GM21515 (cell line): Measurements from ENCODE around the gene TTLL8.

Experiments used
- ATAC-seq: cut with Tn5 transposase; IDR thresholded peaks from one replicate; pipeline ENCODE4 v1.9.1; 2021; ENCODE audit not compliant: unreplicated experiment

Gene TTLL8

DNA sequence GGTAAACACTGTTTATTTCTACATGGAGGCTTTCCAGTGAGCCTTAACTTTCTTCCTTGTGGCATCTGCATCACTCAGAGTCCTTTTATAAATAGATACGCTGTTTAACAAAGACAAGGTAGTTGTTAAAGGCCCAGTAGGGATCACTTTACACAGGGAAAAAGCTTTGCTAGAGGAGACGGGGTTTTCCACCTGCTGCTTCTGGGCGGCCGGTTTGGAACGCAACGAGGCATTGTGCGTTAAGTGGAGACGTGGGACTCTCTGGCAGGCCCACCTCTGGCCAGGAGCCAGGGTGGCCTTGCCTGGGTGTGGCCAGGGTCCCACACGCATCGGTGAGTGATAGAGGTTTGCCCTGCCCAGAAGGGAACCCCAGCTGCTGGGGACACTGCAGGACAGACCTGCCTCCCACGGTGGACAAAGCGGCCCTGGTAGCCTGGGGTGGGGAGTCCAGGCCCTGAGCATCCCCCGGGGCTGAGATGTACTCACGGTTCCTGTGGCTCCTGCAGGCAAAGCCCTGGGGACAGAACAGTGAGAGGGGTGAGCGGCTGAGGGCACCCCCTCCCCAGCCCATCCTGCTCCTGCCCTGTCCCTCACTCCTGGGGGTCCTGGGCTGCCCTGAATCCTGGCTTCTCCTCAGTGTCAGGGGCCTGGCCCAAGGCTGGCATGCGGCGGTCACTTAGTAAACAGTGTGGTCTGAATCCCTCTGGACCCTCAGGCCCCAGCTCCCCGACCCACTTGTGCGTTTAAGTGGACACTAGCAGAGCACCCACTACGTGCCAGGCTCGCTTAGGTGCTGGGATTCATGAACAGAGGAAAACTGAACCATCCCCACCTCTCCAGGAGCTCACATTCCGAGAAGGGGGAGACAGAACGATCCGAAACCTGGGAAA, 49.7 kb downstream of the TTLL8 start:
- ATAC-seq = no peak

GRCh38 chr22:50007057-50007511, 51.0 kb downstream of the TTLL8 start:
- no peak for ATAC-seq

GRCh38 chr22:50004918-50005317, 53.2 kb downstream of the TTLL8 start:
- ATAC-seq = no peak

GRCh38 chr22:50002791-50003190, 55.3 kb downstream of the TTLL8 start:
- ATAC-seq = no peak

GRCh38 chr22:50001388-50002231, 56.5 kb downstream of the TTLL8 start:
- ATAC-seq = no peak

GRCh38 chr22:50000587-50001387, 57.3 kb downstream of the TTLL8 start:
- ATAC-seq = no peak

DNA sequence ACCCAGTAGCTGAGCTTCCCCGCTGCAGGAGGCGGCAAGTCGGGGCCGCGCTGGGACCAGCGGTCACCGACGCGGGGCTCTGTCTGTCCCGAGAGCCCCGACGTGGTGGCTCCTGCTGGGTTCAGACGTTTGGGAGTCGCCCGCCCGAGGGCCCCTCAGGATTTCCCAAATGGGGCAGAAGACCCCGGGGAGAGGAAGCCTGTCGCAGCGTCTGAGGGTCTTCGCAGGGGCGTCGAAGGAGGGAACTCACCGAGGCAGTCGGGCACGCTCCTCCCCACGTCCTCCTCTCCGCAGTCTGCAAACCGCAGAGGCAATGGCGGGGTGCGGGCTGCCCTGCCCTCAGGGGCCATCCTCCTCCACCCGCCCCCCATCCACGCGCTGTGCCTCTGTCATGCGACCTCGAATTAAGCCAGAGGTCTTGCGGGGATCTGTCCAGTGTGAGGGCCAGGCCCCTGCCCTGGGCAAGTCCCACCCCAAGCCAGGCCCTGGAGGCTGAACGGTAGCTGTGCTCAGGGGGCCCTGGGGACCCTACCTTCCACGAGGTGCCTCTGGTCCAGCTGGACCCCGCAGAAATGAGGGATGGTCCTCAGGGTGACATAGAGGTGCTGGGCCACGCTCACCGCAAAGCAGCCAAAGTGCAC, 58.0 kb downstream of the TTLL8 start:
- ATAC-seq = no peak

- no peak for ATAC-seq
These were observed 58.8 kb downstream of the TTLL8 start for GRCh38 chr22:49999063-49999945.

DNA sequence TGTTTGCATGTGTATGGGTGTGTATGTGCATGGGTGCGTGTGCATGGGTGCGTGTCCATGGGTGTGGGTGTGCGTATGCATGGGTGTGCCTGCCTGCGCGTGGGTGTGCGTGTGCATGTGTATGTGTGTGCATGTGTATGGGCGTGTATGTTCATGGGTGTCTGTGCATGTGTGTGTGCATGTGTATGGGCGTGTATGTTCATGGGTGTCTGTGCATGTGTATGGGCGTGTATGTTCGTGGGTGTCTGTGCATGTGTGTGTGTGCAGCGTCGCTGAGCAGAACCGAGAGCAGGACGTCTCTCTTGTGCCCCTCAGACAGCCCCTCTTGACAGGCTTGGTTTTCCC, 59.4 kb downstream of the TTLL8 start:
- ATAC-seq = no peak

- no peak for ATAC-seq
These were observed 60.0 kb downstream of the TTLL8 start for GRCh38 chr22:49997932-49998717.

GRCh38 chr22:49997251-49997599, 60.9 kb downstream of the TTLL8 start:
- no peak for ATAC-seq

DNA sequence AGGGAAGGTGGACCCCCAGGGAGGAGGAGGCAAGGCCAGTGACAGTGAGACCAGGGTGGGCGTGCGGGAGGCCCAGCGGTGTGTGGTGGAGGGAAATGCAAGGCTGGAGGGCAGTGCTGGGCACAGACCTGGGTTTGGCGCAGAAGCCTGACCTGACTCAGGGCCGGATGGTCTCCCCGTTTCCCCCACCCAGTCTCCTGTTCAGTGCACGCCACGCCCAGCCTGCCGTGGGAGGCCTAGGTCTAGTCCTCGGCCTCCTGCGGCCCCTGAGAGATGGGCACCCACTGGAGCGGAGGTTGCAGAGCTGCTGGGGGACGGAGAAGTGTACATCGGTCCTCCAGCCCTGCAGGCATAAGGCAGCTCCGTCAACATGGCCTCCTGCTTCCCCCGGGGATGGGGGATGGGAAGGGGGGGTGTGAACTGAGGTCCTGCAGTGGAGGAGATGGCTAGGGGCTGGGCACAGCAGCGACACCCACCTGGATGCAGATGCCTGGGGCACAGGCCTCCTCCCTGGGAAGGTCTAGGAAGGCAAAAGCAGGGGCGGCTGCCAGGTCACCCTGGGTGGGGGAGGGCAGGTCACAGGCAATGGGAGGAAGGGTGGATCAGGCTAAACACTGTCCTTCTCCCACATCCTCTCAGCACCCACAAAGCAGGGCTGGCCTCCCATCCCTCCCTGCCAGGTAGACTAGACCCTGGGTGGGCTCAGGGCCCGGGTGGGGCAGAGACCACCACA, 61.4 kb downstream of the TTLL8 start:
- no peak for ATAC-seq

GRCh38 chr22:49996119-49996517, 62.0 kb downstream of the TTLL8 start:
- no peak for ATAC-seq

DNA sequence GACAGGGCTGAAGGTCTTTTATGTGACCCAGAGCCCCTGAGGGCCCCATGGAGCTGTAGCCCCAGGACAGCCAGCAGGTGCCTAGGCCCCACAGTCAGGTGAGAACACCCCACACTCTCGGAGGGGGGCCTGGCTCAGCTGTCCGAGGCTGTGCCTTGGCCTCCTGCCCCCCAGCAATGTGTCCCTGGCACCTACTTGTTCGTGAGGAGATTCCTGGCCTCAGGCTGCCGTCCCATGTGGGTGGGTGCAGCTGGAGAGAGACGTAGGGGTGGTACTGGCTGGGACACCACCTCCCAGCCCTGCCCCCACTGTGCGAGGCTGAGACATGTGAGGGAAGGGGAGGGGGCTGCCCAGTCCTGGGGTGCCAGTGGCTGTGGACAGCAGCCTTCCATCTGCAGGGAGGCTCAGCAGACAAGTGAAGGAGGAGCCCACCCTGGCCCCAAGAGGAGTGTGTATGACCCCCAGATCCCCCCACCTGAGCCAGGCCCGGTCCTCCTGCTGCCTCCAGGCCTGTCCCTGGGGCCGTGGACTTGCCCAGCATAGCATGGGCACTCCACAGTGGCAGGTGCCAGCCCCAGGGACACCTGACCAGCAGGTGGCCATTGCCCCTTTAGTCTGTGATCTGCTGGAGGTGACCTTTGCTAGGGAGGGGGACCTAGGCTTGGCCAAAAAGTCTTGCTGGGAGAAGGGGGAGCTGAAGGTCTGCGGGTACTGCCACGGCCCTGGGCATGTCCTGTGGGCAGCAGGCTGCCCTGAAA, 62.6 kb downstream of the TTLL8 start:
- no peak for ATAC-seq

- ATAC-seq = no peak
These were observed 63.1 kb downstream of the TTLL8 start for GRCh38 chr22:49995041-49995360.

- no peak for ATAC-seq
These were observed 63.6 kb downstream of the TTLL8 start for GRCh38 chr22:49994361-49995040.

DNA sequence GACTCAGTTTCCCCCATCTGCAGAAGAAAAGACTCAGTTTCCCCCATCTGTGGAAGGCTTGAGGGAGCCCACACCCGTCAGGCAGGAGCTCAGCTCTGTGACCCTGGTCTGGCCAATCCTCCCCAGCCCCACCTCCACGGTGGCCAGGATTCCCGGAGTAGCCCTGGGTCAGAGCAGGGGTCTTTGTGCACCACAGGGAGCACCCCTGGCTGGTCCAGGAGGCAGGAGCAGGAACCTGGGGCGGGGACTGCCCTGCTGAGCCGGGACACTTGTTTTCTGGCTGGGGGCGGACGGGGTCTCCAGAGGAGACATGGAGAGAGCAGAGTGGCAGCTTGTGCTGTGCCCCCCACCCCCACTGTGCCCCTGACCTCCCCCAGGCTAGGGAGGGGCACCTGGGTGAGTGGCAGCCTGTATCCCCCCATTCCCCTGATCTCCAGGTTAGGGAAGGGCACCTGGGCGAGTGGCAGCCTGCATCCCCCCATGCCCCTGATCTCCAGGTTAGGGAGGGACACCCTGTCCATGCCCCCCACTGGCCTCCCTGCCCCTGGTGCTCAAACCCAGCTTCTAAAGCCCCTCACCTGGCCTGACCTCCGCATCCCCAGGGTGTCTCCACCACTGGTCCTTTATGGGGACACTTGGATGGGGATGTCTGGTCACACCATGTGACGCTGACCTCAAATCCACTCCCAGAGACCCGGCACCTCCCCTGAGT, 64.3 kb downstream of the TTLL8 start:
- ATAC-seq = no peak
